ENCODE results near the gene LRIT1.

The LRIT1 gene

GRCh38 chr10:84191106-84191505 is 50.2 kb downstream of the LRIT1 start:
- DNase-seq: no peak

GRCh38 chr10:84190621-84191020 is 50.7 kb downstream of the LRIT1 start:
- no peak for DNase-seq

GRCh38 chr10:84188815-84189214 is 52.5 kb downstream of the LRIT1 start:
- DNase-seq: no peak

- DNase-seq: no peak
These were observed 55.7 kb downstream of the LRIT1 start for GRCh38 chr10:84185526-84186175.

- DNase-seq: no peak
These were observed 56.8 kb downstream of the LRIT1 start for GRCh38 chr10:84184517-84184916.

- no peak for DNase-seq
These were observed 59.7 kb downstream of the LRIT1 start for GRCh38 chr10:84181631-84182030.
